SK-N-SH (cell line): Measurements from ENCODE around the gene PPP1R37. TPM values are rescaled to one million over a fixed set of nuclear protein-coding genes. Genes with fewer than 3 reads are reported as not detected.

Experiments used
- CTCF ChIA-PET: fragments of 300-600, 350-600 bp; formaldehyde crosslinking; extraction: SDS; loops from one replicate; lab custom pipeline; 2021; lab: Yijun Ruan, JAX
- POLR2A ChIA-PET: fragments of 350-600 bp; sonication (Branson Sonifier 250); formaldehyde crosslinking; extraction: SDS; loops from one replicate; lab custom pipeline; 2020; ENCODE audit warnings: antibody characterized with exemption, inconsistent platforms; lab: Yijun Ruan, JAX
- DNase-seq: peaks from one replicate; pipeline ENCODE4 v3.0.0; 2012
- H2AFZ ChIP-seq: fragments of 200-600 bp; sonication (generic); 2 replicates; pipeline ENCODE4 v1.8.1; 2016; ENCODE audit warnings: antibody characterized with exemption, mild to moderate bottlenecking, low read depth
- H3F3A ChIP-seq: fragments of 200-600 bp; sonication (generic); replicated peaks from 2 replicates; pipeline ENCODE3; 2016; ENCODE audit warnings: antibody characterized with exemption, mild to moderate bottlenecking; ENCODE audit not compliant: insufficient read depth
- H3K27ac ChIP-seq, 2 experiments: fragments of 200-500 bp in 1 of 2; fragments of 200-600 bp in 1 of 2; sonication (Bioruptor generic) in 1 of 2; sonication (generic), shearing (Covaris generic) in 1 of 2; 2 replicates each; pipeline versions ENCODE4 v1.5.1 to v1.6.1; 2014 to 2016; ENCODE audit warnings: low read depth in 2 of 2, inconsistent platforms in 1 of 2, low read length in 1 of 2, mild to moderate bottlenecking in 1 of 2, mixed read lengths in 1 of 2
- H3K27me3 ChIP-seq: fragments of 200-600 bp; sonication (generic), shearing (Covaris generic); 2 replicates; pipeline ENCODE4 v1.6.1; 2016; ENCODE audit warnings: mixed run types; ENCODE audit not compliant: insufficient read depth
- H3K36me3 ChIP-seq, 2 experiments: fragments of 200-500 bp in 1 of 2; fragments of 200-600 bp in 1 of 2; sonication (Bioruptor generic) in 1 of 2; sonication (generic) in 1 of 2; replicated peaks in 1 of 2; 2 replicates each; pipeline versions ENCODE3 to v1.5.1; 2014 to 2016; ENCODE audit warnings: low read length in 1 of 2, mild to moderate bottlenecking in 1 of 2; ENCODE audit not compliant: insufficient read depth in 2 of 2, control insufficient read depth in 1 of 2
- H3K4me1 ChIP-seq, 2 experiments: fragments of 200-500 bp in 1 of 2; fragments of 200-600 bp in 1 of 2; sonication (Bioruptor generic) in 1 of 2; sonication (generic), shearing (Covaris generic) in 1 of 2; 2 replicates each; pipeline versions ENCODE4 v1.5.1 to v1.6.1; 2014 to 2016; ENCODE audit warnings: low read depth in 1 of 2, low read length in 1 of 2, mixed run types in 1 of 2; ENCODE audit not compliant: insufficient read depth in 2 of 2, control insufficient read depth in 1 of 2
- H3K4me2 ChIP-seq: fragments of 200-600 bp; sonication (generic), shearing (Covaris generic); 2 replicates; pipeline ENCODE4 v1.6.1; 2017; ENCODE audit warnings: mixed run types
- H3K4me3 ChIP-seq, 2 experiments: fragments of 200-500 bp in 1 of 2; fragments of 200-600 bp in 1 of 2; sonication (Bioruptor generic) in 1 of 2; sonication (generic), shearing (Covaris generic) in 1 of 2; 2 replicates each; pipeline versions ENCODE4 v1.5.1 to v1.8.1; 2014 to 2016; ENCODE audit warnings: low read depth in 2 of 2, inconsistent platforms in 1 of 2, low read length in 1 of 2, mild to moderate bottlenecking in 1 of 2, mixed read lengths in 1 of 2, moderate library complexity in 1 of 2
- H3K79me2 ChIP-seq: fragments of 200-600 bp; sonication (generic); 2 replicates; pipeline ENCODE4 v1.8.1; 2017; ENCODE audit warnings: mild to moderate bottlenecking; ENCODE audit not compliant: insufficient read depth
- H3K9ac ChIP-seq: fragments of 200-600 bp; sonication (generic); 2 replicates; pipeline ENCODE4 v1.6.1; 2017; ENCODE audit warnings: mixed run types
- H3K9me2 ChIP-seq: fragments of 200-600 bp; sonication (generic); 2 replicates; pipeline ENCODE4 v1.6.1; 2017; ENCODE audit warnings: mixed run types
- H3K9me3 ChIP-seq: fragments of 200-600 bp; sonication (generic); 2 replicates; pipeline ENCODE4 v1.6.1; 2017; ENCODE audit warnings: mixed run types, mild to moderate bottlenecking, moderate library complexity
- H4K20me1 ChIP-seq: fragments of 200-600 bp; sonication (generic); 2 replicates; pipeline ENCODE4 v1.6.1; 2017; ENCODE audit warnings: mild to moderate bottlenecking, mixed run types; ENCODE audit not compliant: insufficient read depth
- CHD2 ChIP-seq: fragments of 150-350 bp; IDR thresholded peaks from 2 replicates; pipeline ENCODE4 v1.6.1; 2018; ENCODE audit warnings: low read length; ENCODE audit not compliant: partially characterized antibody
- ELF1 ChIP-seq: IDR thresholded peaks from 2 replicates; pipeline ENCODE4 v1.4.0; 2012
- EZH2phosphoT487 ChIP-seq: fragments of 200-600 bp; sonication (generic); IDR thresholded peaks from 2 replicates; pipeline ENCODE4 v1.6.1; 2017; ENCODE audit warnings: low read depth, mixed run types, mild to moderate bottlenecking, antibody characterized with exemption, moderate library complexity, borderline replicate concordance
- FOSL2 ChIP-seq: IDR thresholded peaks from 2 replicates; pipeline ENCODE4 v1.4.0; 2012; ENCODE audit warnings: low read depth, mild to moderate bottlenecking, moderate library complexity, borderline replicate concordance
- FOXJ3 ChIP-seq: sonication (generic); formaldehyde crosslinking; IDR thresholded peaks from 2 replicates; pipeline ENCODE4 v1.5.1; 2020; ENCODE audit warnings: mild to moderate bottlenecking, missing genetic modification reagents
- GATA2 ChIP-seq: sonication (generic); formaldehyde crosslinking; IDR thresholded peaks from 2 replicates; pipeline ENCODE4 v1.5.0; 2020; ENCODE audit warnings: mild to moderate bottlenecking, missing genetic modification reagents
- JUND ChIP-seq: IDR thresholded peaks from 2 replicates; pipeline ENCODE4 v1.4.0; 2012
- NFIC ChIP-seq: IDR thresholded peaks from 2 replicates; pipeline ENCODE4 v1.4.0; 2012; ENCODE audit warnings: borderline replicate concordance
- POLR2AphosphoS5 ChIP-seq: IDR thresholded peaks from 2 replicates; pipeline ENCODE4 v1.6.1; 2012; ENCODE audit warnings: low read depth, low read length
- RCOR1 ChIP-seq: fragments of 150-350 bp; IDR thresholded peaks from 2 replicates; pipeline ENCODE4 v1.6.1; 2017; ENCODE audit warnings: antibody characterized with exemption, low read length
- SMC3 ChIP-seq: IDR thresholded peaks from 2 replicates; pipeline ENCODE4 v1.6.1; 2012; ENCODE audit warnings: low read depth, low read length, improper control_type of control experiment
- TAF1 ChIP-seq: IDR thresholded peaks from 2 replicates; pipeline ENCODE4 v1.6.1; 2012; ENCODE audit warnings: low read depth, mild to moderate bottlenecking, low read length, moderate library complexity, borderline replicate concordance
- YY1 ChIP-seq: IDR thresholded peaks from 2 replicates; pipeline ENCODE4 v1.4.0; 2012; ENCODE audit warnings: low read depth, mild to moderate bottlenecking
- WGBS: methylation state at CpG from one replicate; pipeline ENCODE4 v1.1.6; 2017; ENCODE audit warnings: low lambda C conversion rate; 5-methylcytosine and 5-hydroxymethylcytosine counted together
- polyA plus RNA-seq, 3 experiments: library from polyadenylated mRNA; depleted of rRNA; stranded (reverse); fragments of >200 nt; gene quantifications; 2 replicates each; pipeline ENCODE4 v1.2.3, GENCODE V29; 2012
- TF ChIP-seq, protein P1 (sequence below): fragments of 150-350 bp; IDR thresholded peaks from 2 replicates; pipeline ENCODE4 v1.6.1; 2017; ENCODE audit warnings: antibody characterized with exemption, low read length, low read depth, borderline replicate concordance
- TF ChIP-seq, protein P2 (sequence below): IDR thresholded peaks from 2 replicates; pipeline ENCODE4 v1.6.1; 2012; ENCODE audit warnings: mild to moderate bottlenecking, low read depth, low read length, moderate library complexity

Gene PPP1R37
- polyA plus RNA-seq, 1 of the 3 experiments (the other 2 are of a cell fraction): 24.4 TPM

DNA sequence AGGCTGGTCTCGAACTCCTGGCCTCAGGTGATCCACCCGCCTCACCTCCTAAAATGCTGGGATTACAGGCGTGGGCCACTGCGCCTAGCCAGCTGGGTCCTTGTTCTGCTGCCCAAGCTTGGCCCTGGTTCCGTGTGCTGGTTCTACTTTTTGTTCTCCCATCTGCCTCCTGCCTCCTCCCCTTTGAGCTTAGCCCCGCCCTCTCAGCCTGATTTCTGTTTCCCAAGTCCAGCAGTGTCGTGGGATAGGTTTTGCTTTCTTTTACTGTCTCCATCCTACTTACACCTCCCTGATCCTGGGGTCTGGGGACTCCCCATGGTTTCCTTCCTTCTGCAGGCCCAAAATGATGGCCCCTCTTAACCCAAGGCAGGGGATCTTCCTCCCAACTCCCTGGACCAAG, 88.0 kb downstream of the PPP1R37 start (continued):
- no peak for TF ChIP-seq GATA2 (CRISPR knock-in tag)

DNA sequence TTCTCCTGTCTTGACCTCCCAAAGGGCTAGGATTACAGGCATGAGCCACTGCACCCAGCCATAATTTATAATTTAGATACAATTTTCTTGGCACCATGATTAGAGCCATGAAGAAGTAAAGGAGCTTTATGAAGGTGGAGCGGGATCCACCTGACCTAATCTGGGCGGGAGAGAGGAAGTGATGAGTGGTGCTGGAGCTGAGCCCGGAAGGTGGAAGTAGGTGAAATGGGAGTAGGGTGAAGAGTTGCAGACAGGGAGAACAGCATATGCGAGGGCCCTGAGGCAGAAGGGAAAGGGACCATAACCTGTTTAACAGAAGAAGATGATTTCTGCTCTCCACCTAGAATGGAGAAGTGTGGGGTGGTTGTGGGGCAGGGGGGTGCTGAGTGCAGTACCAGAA, 89.8 kb downstream of the PPP1R37 start:
- Histone ChIP-seq H3K27ac (no peak overlapping the region), H2AFZ (no peak overlapping the region), H3K36me3 (peaks cover 0 to 5% of the 10 kb centered on the region in 2 experiments), H3K9ac (no peak overlapping the region), H3K9me3 (no peaks in the 10 kb centered on the region), H3K79me2 (peaks cover 20% of the 10 kb centered on the region), H3K4me2 (no peak overlapping the region), H3K4me3 (no peak overlapping the region), H3F3A (peaks cover 5% of the 10 kb centered on the region), H3K4me1 (peaks cover 0 to 8% of the 10 kb centered on the region in 2 experiments; a peak in 1 of 4 replicates), H3K9me2 (no peaks in the 10 kb centered on the region), H3K27me3 (no peaks in the 10 kb centered on the region), H4K20me1 (no peaks in the 10 kb centered on the region)
- WGBS: 91% methylated on average over 4 of the region's 4 CpGs
- ChIA-PET POLR2A (no interaction called here), CTCF (interaction anchor here (0.8 to 1.4 kb wide), 3 partner anchors 17 to 173 kb away, joined by 3 to 6 read pairs (median 3); no protein-coding TSS in a partner anchor)
- DNase-seq: no peak
- TF ChIP-seq, protein P1, sequence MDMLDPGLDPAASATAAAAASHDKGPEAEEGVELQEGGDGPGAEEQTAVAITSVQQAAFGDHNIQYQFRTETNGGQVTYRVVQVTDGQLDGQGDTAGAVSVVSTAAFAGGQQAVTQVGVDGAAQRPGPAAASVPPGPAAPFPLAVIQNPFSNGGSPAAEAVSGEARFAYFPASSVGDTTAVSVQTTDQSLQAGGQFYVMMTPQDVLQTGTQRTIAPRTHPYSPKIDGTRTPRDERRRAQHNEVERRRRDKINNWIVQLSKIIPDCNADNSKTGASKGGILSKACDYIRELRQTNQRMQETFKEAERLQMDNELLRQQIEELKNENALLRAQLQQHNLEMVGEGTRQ: no peak
- no peak for TF ChIP-seq FOSL2
- no peak for TF ChIP-seq FOXJ3 (CRISPR knock-in tag)
- TF ChIP-seq JUND: no peak
- TF ChIP-seq, protein P2, sequence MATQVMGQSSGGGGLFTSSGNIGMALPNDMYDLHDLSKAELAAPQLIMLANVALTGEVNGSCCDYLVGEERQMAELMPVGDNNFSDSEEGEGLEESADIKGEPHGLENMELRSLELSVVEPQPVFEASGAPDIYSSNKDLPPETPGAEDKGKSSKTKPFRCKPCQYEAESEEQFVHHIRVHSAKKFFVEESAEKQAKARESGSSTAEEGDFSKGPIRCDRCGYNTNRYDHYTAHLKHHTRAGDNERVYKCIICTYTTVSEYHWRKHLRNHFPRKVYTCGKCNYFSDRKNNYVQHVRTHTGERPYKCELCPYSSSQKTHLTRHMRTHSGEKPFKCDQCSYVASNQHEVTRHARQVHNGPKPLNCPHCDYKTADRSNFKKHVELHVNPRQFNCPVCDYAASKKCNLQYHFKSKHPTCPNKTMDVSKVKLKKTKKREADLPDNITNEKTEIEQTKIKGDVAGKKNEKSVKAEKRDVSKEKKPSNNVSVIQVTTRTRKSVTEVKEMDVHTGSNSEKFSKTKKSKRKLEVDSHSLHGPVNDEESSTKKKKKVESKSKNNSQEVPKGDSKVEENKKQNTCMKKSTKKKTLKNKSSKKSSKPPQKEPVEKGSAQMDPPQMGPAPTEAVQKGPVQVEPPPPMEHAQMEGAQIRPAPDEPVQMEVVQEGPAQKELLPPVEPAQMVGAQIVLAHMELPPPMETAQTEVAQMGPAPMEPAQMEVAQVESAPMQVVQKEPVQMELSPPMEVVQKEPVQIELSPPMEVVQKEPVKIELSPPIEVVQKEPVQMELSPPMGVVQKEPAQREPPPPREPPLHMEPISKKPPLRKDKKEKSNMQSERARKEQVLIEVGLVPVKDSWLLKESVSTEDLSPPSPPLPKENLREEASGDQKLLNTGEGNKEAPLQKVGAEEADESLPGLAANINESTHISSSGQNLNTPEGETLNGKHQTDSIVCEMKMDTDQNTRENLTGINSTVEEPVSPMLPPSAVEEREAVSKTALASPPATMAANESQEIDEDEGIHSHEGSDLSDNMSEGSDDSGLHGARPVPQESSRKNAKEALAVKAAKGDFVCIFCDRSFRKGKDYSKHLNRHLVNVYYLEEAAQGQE: no peak
- TF ChIP-seq GATA2 (CRISPR knock-in tag): no peak
- TF ChIP-seq CHD2: no peak
- no peak for TF ChIP-seq RCOR1
- no peak for TF ChIP-seq TAF1
- no peak for TF ChIP-seq SMC3
- TF ChIP-seq NFIC: no peak
- TF ChIP-seq POLR2AphosphoS5: no peak
- no peak for TF ChIP-seq ELF1
- no peak for TF ChIP-seq EZH2phosphoT487
- no peak for TF ChIP-seq YY1
